Activated CD4-positive, alpha-beta T cell treated with anti-CD3 and anti-CD28 coated beads, Interleukin-2, amount 50 U/mL, for 24 hours (primary cell): ENCODE measurements around the gene HIVEP2.

ENCODE experiments used
- DNase-seq, 2 donors: peaks; one replicate each; pipeline ENCODE4 v3.0.0-alpha.2; 2020; ENCODE audit warnings: low read depth in 1 of 2, low spot score in 1 of 2

HIVEP2 gene

DNA sequence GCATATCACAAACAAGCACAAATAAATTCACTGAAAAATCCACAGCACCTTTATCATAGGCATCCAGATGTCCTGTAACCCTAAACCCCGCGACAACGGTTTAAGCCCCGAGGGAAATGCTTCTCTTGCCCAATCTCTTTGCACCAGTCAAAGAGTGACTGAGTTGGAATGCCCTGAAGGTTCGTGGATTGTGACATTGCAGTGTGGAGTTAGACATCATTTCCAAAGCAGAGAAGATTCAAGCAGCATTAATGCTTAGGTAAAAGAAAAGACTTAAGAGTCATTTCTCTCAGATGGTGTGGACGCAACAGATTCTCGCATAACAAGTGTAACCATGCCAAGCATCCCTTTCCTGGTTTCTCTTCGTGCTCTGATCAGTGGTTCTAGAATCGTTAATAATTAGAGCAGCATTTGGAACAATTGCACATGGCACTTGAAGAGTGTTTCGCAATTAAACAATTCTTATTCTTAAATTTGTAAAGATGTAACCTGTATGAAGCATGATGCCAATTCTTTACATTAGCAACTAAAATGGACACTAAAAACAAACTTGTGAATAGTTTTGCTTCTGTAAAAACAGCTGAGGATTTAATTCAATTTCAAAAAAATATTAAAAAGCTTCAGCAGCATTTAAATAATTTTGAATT, 121.6 kb downstream of the HIVEP2 start:
- no peak for DNase-seq

- no peak for DNase-seq
These were observed 122.1 kb downstream of the HIVEP2 start for GRCh38 chr6:142822842-142823241.

- DNase-seq, result no peak
These were observed 122.6 kb downstream of the HIVEP2 start for GRCh38 chr6:142822383-142822782.

- no peak for DNase-seq
These were observed 123.1 kb downstream of the HIVEP2 start for GRCh38 chr6:142821860-142822259.

DNA sequence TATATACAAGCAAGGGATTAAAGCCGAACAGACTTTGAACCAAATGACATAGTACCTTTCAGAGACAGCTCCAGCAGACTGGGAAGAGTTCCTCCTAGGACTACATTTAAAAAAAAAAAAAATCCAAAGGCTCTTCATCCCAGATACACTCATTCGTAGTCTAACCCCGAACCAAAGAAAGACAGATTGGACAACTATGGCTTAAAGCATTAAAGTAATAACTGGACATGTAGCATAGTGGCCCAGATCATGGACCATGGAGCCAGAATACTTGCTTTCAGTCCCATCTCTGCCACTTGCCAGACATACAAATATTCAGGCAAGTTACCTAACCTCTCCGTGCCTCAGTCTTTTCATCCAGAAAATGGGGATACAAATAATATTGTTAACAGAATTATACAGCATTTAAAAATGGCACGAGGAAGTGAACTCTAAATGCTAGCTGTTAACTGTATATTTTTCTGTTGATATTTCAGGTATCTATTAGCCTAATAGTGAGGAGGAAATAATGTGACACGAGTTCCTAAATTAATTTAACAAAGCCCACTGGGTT, 123.7 kb downstream of the HIVEP2 start:
- DNase-seq, result no peak

DNA sequence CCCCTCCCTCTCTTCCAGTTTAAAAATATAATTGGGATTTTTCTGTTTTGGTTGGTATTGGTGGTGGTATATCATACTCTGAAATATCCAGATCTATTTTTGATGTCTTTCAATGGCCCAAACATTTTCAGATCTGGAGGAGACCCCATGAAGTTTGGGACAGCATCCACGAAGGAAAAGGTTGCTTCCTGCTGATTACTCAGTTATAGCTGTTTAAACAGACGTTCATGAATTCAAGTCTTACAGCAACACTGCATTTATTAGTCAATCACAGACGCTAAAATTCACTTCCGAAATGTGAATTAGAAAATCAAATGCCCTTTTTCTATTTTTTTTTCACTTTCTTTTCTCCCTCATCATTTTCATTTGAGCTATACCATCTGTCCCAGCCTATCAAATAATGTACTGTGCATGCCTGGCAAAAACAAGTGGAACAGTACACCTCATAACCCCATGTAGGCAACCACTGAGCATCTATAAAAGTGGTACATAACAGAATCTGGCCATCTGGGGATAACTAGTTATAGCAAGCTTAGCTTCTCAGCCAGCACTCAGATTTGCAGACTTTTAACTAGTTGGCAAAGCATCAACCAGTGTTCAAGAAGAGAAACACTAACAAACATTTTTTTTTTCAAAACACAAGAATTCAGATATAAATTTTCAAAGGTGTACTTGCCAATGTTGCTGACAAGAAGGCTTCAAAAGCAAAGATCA, 124.5 kb downstream of the HIVEP2 start:
- no peak for DNase-seq

GRCh38 chr6:142819603-142820337, 125.2 kb downstream of the HIVEP2 start:
- DNase-seq, result peak in 1 of 2 donors; percentile 64

DNA sequence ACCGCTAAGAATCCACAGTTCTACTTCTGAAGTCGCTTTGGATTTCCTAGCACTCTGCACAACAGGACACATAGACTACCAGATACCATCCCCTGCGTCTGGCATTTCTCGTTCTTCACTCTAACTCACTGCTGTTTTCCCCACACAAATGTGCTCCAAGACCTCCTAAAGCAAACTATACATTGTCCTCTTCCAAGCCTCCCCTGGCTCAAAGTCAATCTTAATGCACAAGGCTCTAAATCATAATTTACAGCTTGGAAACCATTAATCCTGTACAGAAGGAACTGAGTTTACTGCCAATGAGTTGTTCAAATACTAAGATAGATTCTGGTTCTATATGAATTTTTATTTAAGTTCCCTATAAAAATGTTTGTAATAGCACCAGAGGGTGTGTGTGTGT, 128.5 kb downstream of the HIVEP2 start:
- DNase-seq, result no peak

- DNase-seq, result no peak
These were observed 128.9 kb downstream of the HIVEP2 start for GRCh38 chr6:142816031-142816430.

GRCh38 chr6:142811923-142812322, 133.1 kb downstream of the HIVEP2 start:
- DNase-seq, result no peak

- DNase-seq, result no peak
These were observed 133.9 kb downstream of the HIVEP2 start for GRCh38 chr6:142810952-142811514.

GRCh38 chr6:142809947-142810346, 135.0 kb downstream of the HIVEP2 start:
- no peak for DNase-seq

- no peak for DNase-seq
These were observed 136.4 kb downstream of the HIVEP2 start for GRCh38 chr6:142808405-142809061.

DNA sequence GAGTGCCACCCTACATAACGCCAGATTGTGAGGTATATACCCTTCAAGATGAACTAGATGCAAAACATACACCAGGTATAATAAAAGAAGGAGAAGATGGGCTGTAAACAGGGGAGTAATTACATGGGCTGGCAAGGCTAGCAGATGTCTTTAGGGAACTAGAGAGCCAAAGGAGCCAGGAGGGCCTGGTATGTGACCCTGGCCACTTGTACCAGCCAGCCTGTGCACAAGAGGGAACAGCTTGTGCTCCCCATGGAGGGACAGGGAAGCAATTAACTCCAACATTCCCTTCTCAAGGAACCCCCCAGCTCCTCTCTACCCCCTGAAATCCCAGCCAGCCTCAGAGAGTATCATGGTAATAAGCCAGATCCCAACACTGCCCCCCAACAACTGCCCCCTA, 139.9 kb downstream of the HIVEP2 start:
- DNase-seq, result no peak

GRCh38 chr6:142804490-142804889, 140.5 kb downstream of the HIVEP2 start:
- no peak for DNase-seq

DNA sequence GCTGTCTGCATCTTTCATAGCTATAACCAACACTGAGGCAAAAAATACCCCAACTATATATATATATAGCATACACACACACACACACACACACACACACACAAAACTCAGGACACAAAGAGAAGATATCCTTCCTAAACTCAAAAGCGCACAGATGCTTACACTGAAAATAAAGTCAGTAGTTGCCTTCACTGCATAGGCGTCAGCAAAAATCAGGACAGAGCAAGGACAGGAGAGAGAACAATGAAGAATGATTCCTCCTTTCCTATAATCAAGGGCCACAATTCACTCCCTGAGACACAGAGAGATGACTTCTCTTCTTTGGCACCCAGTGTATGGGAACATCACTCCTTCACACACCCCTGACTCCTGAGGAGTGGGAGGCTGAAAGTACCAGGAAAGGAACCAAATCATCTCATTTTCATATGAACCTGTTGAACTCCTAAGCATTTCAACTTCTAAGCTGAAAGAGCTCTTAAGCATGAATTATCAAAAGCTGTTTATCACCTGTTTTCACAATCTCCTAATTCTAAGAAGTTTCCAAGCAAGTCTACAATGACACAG, 141.4 kb downstream of the HIVEP2 start:
- DNase-seq, result no peak

DNA sequence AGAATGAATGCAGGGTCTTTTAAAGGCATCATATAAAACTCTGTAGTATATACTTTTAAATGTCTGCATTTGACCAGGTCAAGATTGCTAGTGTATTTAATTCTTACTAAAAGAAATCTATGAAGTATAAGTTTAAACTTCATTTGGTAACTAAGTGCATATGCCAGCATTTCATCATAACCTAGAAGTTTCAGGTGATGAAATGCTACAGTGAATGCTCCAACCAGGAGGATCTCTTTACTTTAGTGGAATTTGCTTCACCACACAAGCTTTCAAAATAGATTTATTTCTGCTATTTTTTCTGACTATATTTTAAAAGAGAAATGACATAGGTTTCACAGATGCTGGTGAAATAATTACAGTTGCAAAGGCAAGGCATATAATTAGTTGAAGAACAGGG, 141.9 kb downstream of the HIVEP2 start:
- DNase-seq, result no peak

- peak in 1 of 2 donors; percentile 62 for DNase-seq
These were observed 142.9 kb downstream of the HIVEP2 start for GRCh38 chr6:142802124-142802523.

GRCh38 chr6:142800240-142800639, 144.7 kb downstream of the HIVEP2 start:
- DNase-seq, result no peak

GRCh38 chr6:142799639-142800038, 145.3 kb downstream of the HIVEP2 start:
- no peak for DNase-seq

DNA sequence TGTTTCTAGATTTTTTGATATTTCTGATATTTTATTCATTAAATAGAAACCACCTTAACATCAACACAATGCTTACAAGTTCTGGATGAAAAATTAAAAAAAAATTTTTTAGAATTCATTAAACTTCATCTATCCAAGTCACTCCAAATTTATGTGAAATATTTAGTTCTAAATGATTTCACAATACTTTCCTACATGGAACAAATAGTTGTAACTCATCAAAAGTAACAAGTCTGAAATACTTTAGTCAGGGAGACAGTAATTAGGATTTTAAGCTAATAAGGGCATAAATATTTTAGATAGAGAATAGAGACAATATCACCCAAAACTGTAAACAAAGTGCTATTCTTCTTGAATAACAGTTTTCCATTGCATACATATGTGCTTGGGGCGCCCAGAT, 147.8 kb downstream of the HIVEP2 start:
- DNase-seq, result no peak
